ENCODE measurements around the gene MOSPD3.

- TF ChIP-seq MAX (IDR thresholded peaks at IDR 0.05) (no peak), SIX5 (IDR thresholded peaks at IDR 0.05; ENCODE audit: low read depth, low read length) (no peak), FOSL1 (IDR thresholded peaks at IDR 0.05; ENCODE audit: insufficient read depth, low read depth, low read length) (no peak), CTCF (IDR thresholded peaks at IDR 0.05; ENCODE audit: control extremely low read depth in 1 of 3, insufficient read depth in 1 of 3, low read depth in 1 of 3, low read length in 3 of 3) (no peak), YY1 (IDR thresholded peaks at IDR 0.05; ENCODE audit: low read depth, low read length) (no peak), RFX5 (IDR thresholded peaks at IDR 0.05; ENCODE audit: borderline replicate concordance, low read depth, low read length) (no peak), JUND (IDR thresholded peaks at IDR 0.05; ENCODE audit: low read length) (no peak), SAP30 (IDR thresholded peaks at IDR 0.05; ENCODE audit: insufficient read depth, insufficient replicate concordance, low read length) (no peak), RAD21 (IDR thresholded peaks at IDR 0.05 in 1 of 2, conservative IDR thresholded peaks at IDR 0.05 in 1 of 2; ENCODE audit: low read depth in 2 of 2, low read length in 2 of 2) (no peak), POLR2A (IDR thresholded peaks at IDR 0.05; ENCODE audit: control extremely low read depth in 1 of 2, low read depth in 2 of 2, low read length in 2 of 2) (no peak), MAFK (IDR thresholded peaks at IDR 0.05; ENCODE audit: low read depth, low read length) (no peak), SIN3A (conservative IDR thresholded peaks at IDR 0.05 in 1 of 2, IDR thresholded peaks at IDR 0.05 in 1 of 2; ENCODE audit: low read depth in 1 of 2, low read length in 2 of 2) (no peak), EP300 (IDR thresholded peaks at IDR 0.05; ENCODE audit: borderline replicate concordance in 1 of 2, low read depth in 2 of 2, low read length in 2 of 2) (no peak)
Observed at GRCh38 chr7:100621554-100621953, 9.2 kb downstream of the MOSPD3 start.
